ENCODE data around the gene DEPDC7.

The DEPDC7 gene

GRCh38 chr11:33035011-33035410 is 19.3 kb downstream of the DEPDC7 start:
- Mint-ChIP-seq H3K4me1 (peaks cover 4% of the 10 kb centered on the region), H3K36me3 (ENCODE audit: low read depth) (peaks cover 4% of the 10 kb centered on the region), H3K27me3 (ENCODE audit: low read depth) (no peaks in the 10 kb centered on the region), H3K4me3 (no peak overlapping the region), H3K9me3 (no peaks in the 10 kb centered on the region), H3K27ac (peak overlapping the region; percentile 18 to 86 (median 20))
- TF ChIP-seq CTCF (IDR thresholded peaks at IDR 0.05; ENCODE audit: unreplicated experiment in 3 of 3): no peak

GRCh38 chr11:33039274-33040032 is 23.8 kb downstream of the DEPDC7 start, which contains the start of gene TCP11L1:
TCP11L1 (plus strand) TSS chr11:33039572; CDS start chr11:33043774, 4,202 bp downstream.
- peaks cover 15% of the 10 kb centered on the region for H3K36me3 Mint-ChIP-seq (ENCODE audit: low read depth)
- H3K27ac Mint-ChIP-seq: peak within 1 kb of the TSS; percentile 98 to 100 (median 99)
- peak within 1 kb of the TSS; percentile 93 to 97 (median 95) for H3K4me3 Mint-ChIP-seq
- H3K9me3 Mint-ChIP-seq: no peaks in the 10 kb centered on the region
- no peaks in the 10 kb centered on the region for H3K27me3 Mint-ChIP-seq (ENCODE audit: low read depth)
- TF ChIP-seq CTCF (IDR thresholded peaks at IDR 0.05; ENCODE audit: unreplicated experiment in 3 of 3): no peak
- H3K4me1 Mint-ChIP-seq: peaks cover 11% of the 10 kb centered on the region

- Mint-ChIP-seq H3K27ac (peak overlapping the region; percentile 56 to 99 (median 60)), H3K27me3 (ENCODE audit: low read depth) (no peaks in the 10 kb centered on the region), H3K9me3 (no peaks in the 10 kb centered on the region), H3K4me1 (peaks cover 11% of the 10 kb centered on the region), H3K4me3 (peak overlapping the region; percentile 93 to 97 (median 95)), H3K36me3 (ENCODE audit: low read depth) (peaks cover 19% of the 10 kb centered on the region)
- TF ChIP-seq CTCF (IDR thresholded peaks at IDR 0.05; ENCODE audit: unreplicated experiment in 3 of 3): no peak
Measured at GRCh38 chr11:33040033-33040861, 24.6 kb downstream of the DEPDC7 start.

GRCh38 chr11:33040862-33041453 is 25.3 kb downstream of the DEPDC7 start:
- TF ChIP-seq CTCF (IDR thresholded peaks at IDR 0.05; ENCODE audit: unreplicated experiment in 3 of 3): no peak
- H3K4me1 Mint-ChIP-seq: peaks cover 11% of the 10 kb centered on the region
- H3K27me3 Mint-ChIP-seq (ENCODE audit: low read depth): no peaks in the 10 kb centered on the region
- no peaks in the 10 kb centered on the region for H3K9me3 Mint-ChIP-seq
- H3K36me3 Mint-ChIP-seq (ENCODE audit: low read depth): peaks cover 26% of the 10 kb centered on the region
- peak overlapping the region; percentile 56 to 99 (median 60) for H3K27ac Mint-ChIP-seq
- peak overlapping the region; percentile 93 to 97 (median 95) for H3K4me3 Mint-ChIP-seq

GRCh38 chr11:33043221-33043830 is 27.6 kb downstream of the DEPDC7 start:
- H3K4me1 Mint-ChIP-seq: peaks cover 11% of the 10 kb centered on the region
- H3K4me3 Mint-ChIP-seq: peak overlapping the region in 1 of 3 experiments; percentile 27
- peaks cover 46% of the 10 kb centered on the region for H3K36me3 Mint-ChIP-seq (ENCODE audit: low read depth)
- H3K27ac Mint-ChIP-seq: peak overlapping the region in 2 of 3 experiments; percentile 12 to 25
- H3K9me3 Mint-ChIP-seq: no peaks in the 10 kb centered on the region
- no peak for TF ChIP-seq CTCF (IDR thresholded peaks at IDR 0.05; ENCODE audit: unreplicated experiment in 3 of 3)
- no peaks in the 10 kb centered on the region for H3K27me3 Mint-ChIP-seq (ENCODE audit: low read depth)
